HepG2 (cell line): ENCODE data around the gene CD151. TPM values are rescaled to one million over a fixed set of nuclear protein-coding genes. Genes with fewer than 3 reads are reported as not detected.
A peak's percentile ranks its signal among the peaks of the same experiment; 100 is the strongest.

Source experiments
- AHR ChIP-seq: IDR thresholded peaks from 2 replicates; pipeline ENCODE4 v1.6.1; 2018; ENCODE audit warnings: missing genetic modification reagents, missing compliant biosample characterization
- ARNT2 ChIP-seq: sonication (generic); formaldehyde crosslinking; IDR thresholded peaks from 2 replicates; pipeline ENCODE4 v1.8.0; 2022; ENCODE audit warnings: mild to moderate bottlenecking, low read depth, missing genetic modification reagents, moderate library complexity
- EEA1 ChIP-seq: sonication (generic); formaldehyde crosslinking; IDR thresholded peaks from 2 replicates; pipeline ENCODE4 v1.5.1; 2020; ENCODE audit warnings: mild to moderate bottlenecking, missing genetic modification reagents, borderline replicate concordance
- KDM3A ChIP-seq: IDR thresholded peaks from 2 replicates; pipeline ENCODE4 v1.6.1; 2018; ENCODE audit warnings: low read depth, missing compliant biosample characterization
- LCORL ChIP-seq, 2 experiments: fragments of 450-650 bp in 1 of 2; sonication (generic) in 1 of 2; formaldehyde crosslinking in 1 of 2; IDR thresholded peaks; 2 replicates each; pipeline versions ENCODE4 v1.5.0 to v1.6.1; 2017 to 2020; ENCODE audit warnings: antibody characterized with exemption in 1 of 2, missing genetic modification reagents in 1 of 2
- MEIS1 ChIP-seq: sonication (generic); formaldehyde crosslinking; IDR thresholded peaks from 2 replicates; pipeline ENCODE4 v1.9.0; 2021; ENCODE audit warnings: mild to moderate bottlenecking, missing genetic modification reagents, moderate library complexity, borderline replicate concordance
- NR2F6 ChIP-seq, 2 experiments: IDR thresholded peaks; 2 replicates each; pipeline ENCODE4 v1.6.1; 2016; ENCODE audit warnings: antibody characterized with exemption in 1 of 2, mild to moderate bottlenecking in 1 of 2
- REPIN1 ChIP-seq: sonication (generic); formaldehyde crosslinking; IDR thresholded peaks from 2 replicates; pipeline ENCODE4 v1.8.0; 2022; ENCODE audit warnings: missing genetic modification reagents, low read depth, mild to moderate bottlenecking, borderline replicate concordance
- SP1 ChIP-seq, 2 experiments: fragments of 450-650 bp in 1 of 2; sonication (generic) in 1 of 2; formaldehyde crosslinking in 1 of 2; IDR thresholded peaks; 2 replicates each; pipeline versions ENCODE4 v1.4.0 to v1.6.1; 2016 to 2020; ENCODE audit warnings: missing genetic modification reagents in 1 of 2
- SPEN ChIP-seq: sonication (generic); formaldehyde crosslinking; IDR thresholded peaks from 2 replicates; pipeline ENCODE4 v1.5.1; 2020; ENCODE audit warnings: low read depth, mild to moderate bottlenecking, missing genetic modification reagents
- SRY ChIP-seq: sonication (generic); formaldehyde crosslinking; IDR thresholded peaks from 2 replicates; pipeline ENCODE4 v1.8.0; 2022; ENCODE audit warnings: mild to moderate bottlenecking, missing genetic modification reagents
- THAP11 ChIP-seq: IDR thresholded peaks from 2 replicates; pipeline ENCODE4 v1.6.1; 2016; ENCODE audit warnings: missing biosample characterization, missing genetic modification reagents
- ZFX ChIP-seq: sonication (generic); formaldehyde crosslinking; IDR thresholded peaks from 2 replicates; pipeline ENCODE4 v1.4.0; 2020; ENCODE audit warnings: mild to moderate bottlenecking, low read depth, missing genetic modification reagents, moderate library complexity
- ZFYVE20 ChIP-seq: sonication (generic); formaldehyde crosslinking; IDR thresholded peaks from 2 replicates; pipeline ENCODE4 v1.8.0; 2023; ENCODE audit warnings: low read depth, mild to moderate bottlenecking, moderate library complexity, missing genetic modification reagents, borderline replicate concordance
- polyA plus RNA-seq, 8 experiments: library from polyadenylated mRNA; depleted of rRNA in 3 of 8; stranded (reverse) in 7 of 8; unstranded in 1 of 8; fragments of >200 nt; fragmentation: Illumina TruSeq in 4 of 8; extraction: Trizol in 4 of 8; gene quantifications; 2 replicates each; pipeline versions ENCODE4 v1.2.1 to v1.2.3, GENCODE V29; 2011 to 2016; ENCODE audit warnings: low read depth in 4 of 8, missing spikeins in 1 of 8, mixed read lengths in 1 of 8; ENCODE audit not compliant: insufficient read depth in 1 of 8
- total RNA-seq, 5 experiments: library from RNA; depleted of rRNA; stranded (reverse); fragments of >200 nt; fragmentation: Illumina TruSeq; extraction: Trizol; gene quantifications; 2 replicates each; pipeline ENCODE4 v1.2.3, GENCODE V29; 2016; ENCODE audit warnings: low read depth in 1 of 5
- TF ChIP-seq, protein P1 (sequence below): sonication (generic); formaldehyde crosslinking; IDR thresholded peaks from 2 replicates; pipeline ENCODE4 v1.4.0; 2020; ENCODE audit warnings: missing genetic modification reagents
- TF ChIP-seq, protein P2 (sequence below): sonication (generic); formaldehyde crosslinking; IDR thresholded peaks from 2 replicates; pipeline ENCODE4 v1.8.1; 2023; ENCODE audit warnings: mild to moderate bottlenecking, missing genetic modification reagents
- TF ChIP-seq, protein P3 (sequence below): IDR thresholded peaks from 2 replicates; pipeline ENCODE4 v1.6.1; 2016; ENCODE audit warnings: missing compliant biosample characterization, missing genetic modification reagents, borderline replicate concordance

CD151 gene
- total and polyA plus RNA-seq, 2 of the 13 experiments (the other 11 are each of a cell fraction or from before 2014, with no cell fraction given), result 125 to 197 TPM

DNA sequence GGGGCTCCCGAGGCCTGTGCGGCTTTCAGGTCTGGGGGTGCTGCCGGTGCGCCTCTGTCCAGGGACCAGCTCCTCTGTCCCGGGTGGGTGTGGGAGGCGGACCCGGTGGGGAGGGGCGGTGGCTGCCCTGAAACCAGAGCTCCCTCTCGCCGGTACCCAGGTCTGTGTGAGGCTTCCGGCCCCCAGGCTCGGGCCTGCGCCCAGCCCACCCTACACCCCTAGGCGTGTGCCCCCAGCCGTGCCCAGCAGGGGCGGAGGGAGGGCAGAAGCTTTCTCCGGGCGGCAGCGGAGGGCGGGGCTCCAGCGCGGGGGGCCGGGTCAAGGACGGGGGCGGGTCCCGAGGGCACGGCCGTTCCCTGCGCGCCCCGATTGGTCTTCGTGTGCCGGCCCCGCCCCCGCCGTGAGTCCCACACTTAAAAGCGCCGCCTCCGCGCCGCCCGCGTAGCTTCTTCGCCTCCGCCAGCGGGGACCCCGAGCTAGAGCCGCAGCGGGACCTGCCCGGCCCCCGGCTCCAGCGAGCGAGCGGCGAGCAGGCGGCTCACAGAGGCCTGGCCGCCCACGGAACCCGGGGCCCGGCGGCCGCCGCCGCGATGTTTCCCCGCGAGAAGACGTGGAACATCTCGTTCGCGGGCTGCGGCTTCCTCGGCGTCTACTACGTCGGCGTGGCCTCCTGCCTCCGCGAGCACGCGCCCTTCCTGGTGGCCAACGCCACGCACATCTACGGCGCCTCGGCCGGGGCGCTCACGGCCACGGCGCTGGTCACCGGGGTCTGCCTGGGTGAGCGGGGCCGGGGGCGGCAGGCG is 13.4 kb upstream of the CD151 start (continued):
- TF ChIP-seq LCORL (IDR thresholded peaks at IDR 0.05) (no peak), LCORL (CRISPR knock-in tag; IDR thresholded peaks at IDR 0.05) (peak; percentile 7; the same call in 1 of the 2 replicates), KDM3A (CRISPR knock-in tag) (no peak), NR2F6 (IDR thresholded peaks at IDR 0.05) (no peak), NR2F6 (CRISPR knock-in tag; IDR thresholded peaks at IDR 0.05) (no peak; the same call in 1 of the 2 replicates), ZFX (CRISPR knock-in tag) (peak; percentile 88), SRY (peak; percentile 32; the same call in 1 of the 2 replicates), MEIS1 (CRISPR knock-in tag) (peak; percentile 21), THAP11 (CRISPR knock-in tag) (peak; percentile 25; the same call in 1 of the 2 replicates), AHR (CRISPR knock-in tag) (0 out of 2 replicates have a peak, but pooled peaks have one; percentile 3), ARNT2 (CRISPR knock-in tag) (peak; percentile 69; the same call in 1 of the 2 replicates), REPIN1 (CRISPR knock-in tag) (peak; percentile 59; the same call in 1 of the 2 replicates), SPEN (CRISPR knock-in tag) (0 out of 2 replicates have a peak, but pooled peaks have one; percentile 74), ZFYVE20 (CRISPR knock-in tag) (0 out of 2 replicates have a peak, but pooled peaks have one; percentile 40), EEA1 (CRISPR knock-in tag) (no peak), SP1 (IDR thresholded peaks at IDR 0.05) (no peak), SP1 (CRISPR knock-in tag; IDR thresholded peaks at IDR 0.05) (peak; percentile 63; the same call in 1 of the 2 replicates)
- TF ChIP-seq, protein P1, sequence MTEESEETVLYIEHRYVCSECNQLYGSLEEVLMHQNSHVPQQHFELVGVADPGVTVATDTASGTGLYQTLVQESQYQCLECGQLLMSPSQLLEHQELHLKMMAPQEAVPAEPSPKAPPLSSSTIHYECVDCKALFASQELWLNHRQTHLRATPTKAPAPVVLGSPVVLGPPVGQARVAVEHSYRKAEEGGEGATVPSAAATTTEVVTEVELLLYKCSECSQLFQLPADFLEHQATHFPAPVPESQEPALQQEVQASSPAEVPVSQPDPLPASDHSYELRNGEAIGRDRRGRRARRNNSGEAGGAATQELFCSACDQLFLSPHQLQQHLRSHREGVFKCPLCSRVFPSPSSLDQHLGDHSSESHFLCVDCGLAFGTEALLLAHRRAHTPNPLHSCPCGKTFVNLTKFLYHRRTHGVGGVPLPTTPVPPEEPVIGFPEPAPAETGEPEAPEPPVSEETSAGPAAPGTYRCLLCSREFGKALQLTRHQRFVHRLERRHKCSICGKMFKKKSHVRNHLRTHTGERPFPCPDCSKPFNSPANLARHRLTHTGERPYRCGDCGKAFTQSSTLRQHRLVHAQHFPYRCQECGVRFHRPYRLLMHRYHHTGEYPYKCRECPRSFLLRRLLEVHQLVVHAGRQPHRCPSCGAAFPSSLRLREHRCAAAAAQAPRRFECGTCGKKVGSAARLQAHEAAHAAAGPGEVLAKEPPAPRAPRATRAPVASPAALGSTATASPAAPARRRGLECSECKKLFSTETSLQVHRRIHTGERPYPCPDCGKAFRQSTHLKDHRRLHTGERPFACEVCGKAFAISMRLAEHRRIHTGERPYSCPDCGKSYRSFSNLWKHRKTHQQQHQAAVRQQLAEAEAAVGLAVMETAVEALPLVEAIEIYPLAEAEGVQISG (CRISPR knock-in tag), result peak; percentile 22; the same call in 1 of the 2 replicates
- TF ChIP-seq, protein P2, sequence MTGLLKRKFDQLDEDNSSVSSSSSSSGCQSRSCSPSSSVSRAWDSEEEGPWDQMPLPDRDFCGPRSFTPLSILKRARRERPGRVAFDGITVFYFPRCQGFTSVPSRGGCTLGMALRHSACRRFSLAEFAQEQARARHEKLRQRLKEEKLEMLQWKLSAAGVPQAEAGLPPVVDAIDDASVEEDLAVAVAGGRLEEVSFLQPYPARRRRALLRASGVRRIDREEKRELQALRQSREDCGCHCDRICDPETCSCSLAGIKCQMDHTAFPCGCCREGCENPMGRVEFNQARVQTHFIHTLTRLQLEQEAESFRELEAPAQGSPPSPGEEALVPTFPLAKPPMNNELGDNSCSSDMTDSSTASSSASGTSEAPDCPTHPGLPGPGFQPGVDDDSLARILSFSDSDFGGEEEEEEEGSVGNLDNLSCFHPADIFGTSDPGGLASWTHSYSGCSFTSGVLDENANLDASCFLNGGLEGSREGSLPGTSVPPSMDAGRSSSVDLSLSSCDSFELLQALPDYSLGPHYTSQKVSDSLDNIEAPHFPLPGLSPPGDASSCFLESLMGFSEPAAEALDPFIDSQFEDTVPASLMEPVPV (CRISPR knock-in tag), result peak; percentile 54; the same call in 1 of the 2 replicates
- TF ChIP-seq, protein P3, sequence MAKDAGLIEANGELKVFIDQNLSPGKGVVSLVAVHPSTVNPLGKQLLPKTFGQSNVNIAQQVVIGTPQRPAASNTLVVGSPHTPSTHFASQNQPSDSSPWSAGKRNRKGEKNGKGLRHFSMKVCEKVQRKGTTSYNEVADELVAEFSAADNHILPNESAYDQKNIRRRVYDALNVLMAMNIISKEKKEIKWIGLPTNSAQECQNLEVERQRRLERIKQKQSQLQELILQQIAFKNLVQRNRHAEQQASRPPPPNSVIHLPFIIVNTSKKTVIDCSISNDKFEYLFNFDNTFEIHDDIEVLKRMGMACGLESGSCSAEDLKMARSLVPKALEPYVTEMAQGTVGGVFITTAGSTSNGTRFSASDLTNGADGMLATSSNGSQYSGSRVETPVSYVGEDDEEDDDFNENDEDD, result 0 out of 2 replicates have a peak, but pooled peaks have one; percentile 39
